ENCODE data around the gene R3HDM1. TPM values are rescaled to one million over a fixed set of nuclear protein-coding genes. Genes with fewer than 3 reads are reported as not detected.

R3HDM1 gene
- total RNA-seq, 4 donors from 2014 or later: 15.9 to 88.3 (median 25.0) TPM

DNA sequence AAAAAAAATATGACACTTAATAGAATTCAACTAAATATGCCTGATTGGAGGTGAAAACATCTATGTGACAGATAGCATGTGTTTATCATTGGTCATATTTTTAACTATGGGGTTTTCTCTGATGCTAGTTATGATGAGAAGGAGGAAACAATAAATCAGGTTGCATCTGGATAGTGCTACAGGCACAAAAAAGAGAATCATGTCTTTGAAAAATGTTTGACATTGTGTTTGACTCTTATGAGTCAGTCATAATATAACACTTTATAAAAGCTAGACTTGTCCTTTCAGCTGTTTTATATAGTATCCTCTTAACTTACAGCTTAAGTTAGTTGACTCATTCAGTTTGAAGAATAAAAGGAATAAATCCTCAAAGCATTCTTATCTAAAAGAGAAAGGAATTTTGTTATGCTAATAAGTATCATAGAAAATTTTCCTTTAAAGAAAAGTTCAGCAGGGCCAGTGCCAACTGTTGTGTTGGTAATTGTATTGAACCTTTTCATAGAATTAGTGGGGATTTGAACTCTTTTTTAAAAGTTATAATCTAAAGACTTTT, 131.9 kb downstream of the R3HDM1 start:
- Histone ChIP-seq H3K4me3 (no peak overlapping the region), H3K27ac (no peak overlapping the region), H3K27me3 (no peaks in the 10 kb centered on the region), H3K9me3 (no peaks in the 10 kb centered on the region), H3K4me1 (no peaks in the 10 kb centered on the region), H3K36me3 (peaks cover 0 to 7% (median 0%) of the 10 kb centered on the region in 3 donors)
- DNase-seq: no peak
- TF ChIP-seq, protein P1, sequence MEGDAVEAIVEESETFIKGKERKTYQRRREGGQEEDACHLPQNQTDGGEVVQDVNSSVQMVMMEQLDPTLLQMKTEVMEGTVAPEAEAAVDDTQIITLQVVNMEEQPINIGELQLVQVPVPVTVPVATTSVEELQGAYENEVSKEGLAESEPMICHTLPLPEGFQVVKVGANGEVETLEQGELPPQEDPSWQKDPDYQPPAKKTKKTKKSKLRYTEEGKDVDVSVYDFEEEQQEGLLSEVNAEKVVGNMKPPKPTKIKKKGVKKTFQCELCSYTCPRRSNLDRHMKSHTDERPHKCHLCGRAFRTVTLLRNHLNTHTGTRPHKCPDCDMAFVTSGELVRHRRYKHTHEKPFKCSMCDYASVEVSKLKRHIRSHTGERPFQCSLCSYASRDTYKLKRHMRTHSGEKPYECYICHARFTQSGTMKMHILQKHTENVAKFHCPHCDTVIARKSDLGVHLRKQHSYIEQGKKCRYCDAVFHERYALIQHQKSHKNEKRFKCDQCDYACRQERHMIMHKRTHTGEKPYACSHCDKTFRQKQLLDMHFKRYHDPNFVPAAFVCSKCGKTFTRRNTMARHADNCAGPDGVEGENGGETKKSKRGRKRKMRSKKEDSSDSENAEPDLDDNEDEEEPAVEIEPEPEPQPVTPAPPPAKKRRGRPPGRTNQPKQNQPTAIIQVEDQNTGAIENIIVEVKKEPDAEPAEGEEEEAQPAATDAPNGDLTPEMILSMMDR (IDR thresholded peaks at IDR 0.05): no peak
- no peak for TF ChIP-seq POLR2A (IDR thresholded peaks at IDR 0.05)

GRCh38 chr2:135664623-135665068, 133.4 kb downstream of the R3HDM1 start:
- Histone ChIP-seq H3K4me1 (no peaks in the 10 kb centered on the region), H3K4me3 (no peak overlapping the region), H3K9me3 (no peaks in the 10 kb centered on the region), H3K27me3 (no peaks in the 10 kb centered on the region), H3K27ac (no peak overlapping the region), H3K36me3 (peaks cover 0 to 7% (median 0%) of the 10 kb centered on the region in 3 donors)
- TF ChIP-seq, protein P1 (IDR thresholded peaks at IDR 0.05): no peak
- no peak for TF ChIP-seq POLR2A (IDR thresholded peaks at IDR 0.05)
- DNase-seq: no peak

DNA sequence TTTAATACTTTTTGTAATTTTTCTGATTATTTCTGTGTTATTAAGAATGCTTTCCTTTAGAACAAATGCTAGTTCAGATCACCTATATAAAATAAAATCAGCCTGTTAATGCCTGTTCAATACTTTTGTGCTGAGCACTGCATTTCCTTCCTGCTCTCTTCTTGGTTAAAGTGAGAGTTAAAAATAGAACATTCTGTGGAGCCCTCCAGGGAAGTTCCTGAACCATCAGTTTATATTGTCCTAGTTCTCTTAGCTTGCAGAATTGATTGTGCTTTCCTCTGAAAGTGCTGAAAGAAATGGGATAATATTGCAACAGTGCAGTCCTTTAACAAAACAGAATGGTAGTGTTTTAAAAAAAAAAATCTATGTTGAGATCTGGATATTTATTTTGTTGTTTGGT, 135.8 kb downstream of the R3HDM1 start:
- Histone ChIP-seq H3K36me3 (peaks cover 0 to 5% (median 0%) of the 10 kb centered on the region in 3 donors), H3K27me3 (no peaks in the 10 kb centered on the region), H3K9me3 (no peaks in the 10 kb centered on the region), H3K27ac (no peak overlapping the region), H3K4me1 (no peaks in the 10 kb centered on the region), H3K4me3 (no peak overlapping the region)
- TF ChIP-seq, protein P1 (IDR thresholded peaks at IDR 0.05): no peak
- no peak for TF ChIP-seq POLR2A (IDR thresholded peaks at IDR 0.05)
- no peak for DNase-seq

GRCh38 chr2:135674453-135674852, 143.2 kb downstream of the R3HDM1 start:
- H3K27ac ChIP-seq: no peak overlapping the region
- H3K9me3 ChIP-seq: no peaks in the 10 kb centered on the region
- H3K4me3 ChIP-seq: no peak overlapping the region
- DNase-seq: no peak
- no peaks in the 10 kb centered on the region for H3K4me1 ChIP-seq
- TF ChIP-seq, protein P1 (IDR thresholded peaks at IDR 0.05): no peak
- TF ChIP-seq POLR2A (IDR thresholded peaks at IDR 0.05): no peak
- H3K27me3 ChIP-seq: no peaks in the 10 kb centered on the region
- peaks cover 0 to 25% (median 0%) of the 10 kb centered on the region in 3 donors for H3K36me3 ChIP-seq

DNA sequence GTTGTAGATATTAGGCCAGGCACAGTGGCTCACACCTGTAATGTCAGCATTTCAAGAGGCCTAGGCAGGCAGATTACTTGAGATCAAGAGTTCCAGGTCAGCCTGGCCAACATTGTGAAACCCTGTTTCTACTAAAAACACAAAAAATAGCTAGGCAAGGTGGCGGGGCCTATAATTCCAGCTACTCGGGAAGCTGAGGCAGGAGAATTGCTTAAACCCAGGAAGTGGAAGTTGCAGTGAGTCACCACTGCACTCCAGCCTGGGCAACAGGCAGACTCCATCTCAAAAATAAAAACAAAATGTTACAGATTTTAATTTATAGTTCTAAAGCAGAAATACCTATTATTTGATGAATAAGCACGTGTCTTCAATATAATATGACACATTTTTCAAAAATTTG, 144.7 kb downstream of the R3HDM1 start:
- Histone ChIP-seq H3K36me3 (peaks cover 0 to 41% (median 0%) of the 10 kb centered on the region in 3 donors), H3K27ac (no peak overlapping the region), H3K27me3 (no peaks in the 10 kb centered on the region), H3K4me3 (no peak overlapping the region), H3K9me3 (no peaks in the 10 kb centered on the region), H3K4me1 (no peaks in the 10 kb centered on the region)
- no peak for TF ChIP-seq POLR2A (IDR thresholded peaks at IDR 0.05)
- TF ChIP-seq, protein P1 (IDR thresholded peaks at IDR 0.05): no peak
- no peak for DNase-seq
